Activated CD8-positive, alpha-beta memory T cell treated with anti-CD3 and anti-CD28 coated beads, Interleukin-2, amount 10 ng/mL, durations not matched to agents 7 days and 5 days (primary cell): ENCODE measurements around the gene SAG. TPM values are rescaled to one million over a fixed set of nuclear protein-coding genes. Genes with fewer than 3 reads are reported as not detected.
A peak's percentile ranks its signal among the peaks of the same experiment; 100 is the strongest.

Experiments
- ATAC-seq: fragments of 150-1000 bp; cut with Tn5 transposase; one replicate; pipeline ENCODE4 v1.10.0; 2021; ENCODE audit warnings: moderate library complexity
- CTCF ChIA-PET: fragments of 350-600 bp; sonication (Branson Sonifier 250); formaldehyde crosslinking; loops from one replicate; lab custom pipeline; 2021; ENCODE audit warnings: antibody characterized with exemption; lab: Charles Lee
- DNase-seq: peaks from one replicate; pipeline ENCODE4 v3.0.0-alpha.2; 2020
- H3K27ac Mint-ChIP-seq: one replicate; pipeline ENCODE4 v1.8.0; 2021; ENCODE audit warnings: mild to moderate bottlenecking, mixed read lengths
- H3K27me3 Mint-ChIP-seq: one replicate; pipeline ENCODE4 v1.8.0; 2021; ENCODE audit warnings: mixed read lengths
- H3K36me3 Mint-ChIP-seq: one replicate; pipeline ENCODE4 v1.8.0; 2021; ENCODE audit warnings: mild to moderate bottlenecking, mixed read lengths
- H3K4me1 Mint-ChIP-seq: one replicate; pipeline ENCODE4 v1.8.0; 2021; ENCODE audit warnings: mixed read lengths
- H3K4me3 Mint-ChIP-seq: one replicate; pipeline ENCODE4 v1.8.0; 2021; ENCODE audit warnings: mild to moderate bottlenecking, moderate library complexity, mixed read lengths
- H3K9me3 Mint-ChIP-seq: one replicate; pipeline ENCODE4 v1.8.0; 2022; ENCODE audit warnings: low read depth, mixed read lengths
- total RNA-seq, 2 experiments: library from RNA; stranded (reverse); gene quantifications; one replicate each; pipeline ENCODE4 v1.2.3, GENCODE V29; 2021

The SAG gene
- total RNA-seq, 2 experiments from 2014 or later = 0.09 to 0.23 TPM

DNA sequence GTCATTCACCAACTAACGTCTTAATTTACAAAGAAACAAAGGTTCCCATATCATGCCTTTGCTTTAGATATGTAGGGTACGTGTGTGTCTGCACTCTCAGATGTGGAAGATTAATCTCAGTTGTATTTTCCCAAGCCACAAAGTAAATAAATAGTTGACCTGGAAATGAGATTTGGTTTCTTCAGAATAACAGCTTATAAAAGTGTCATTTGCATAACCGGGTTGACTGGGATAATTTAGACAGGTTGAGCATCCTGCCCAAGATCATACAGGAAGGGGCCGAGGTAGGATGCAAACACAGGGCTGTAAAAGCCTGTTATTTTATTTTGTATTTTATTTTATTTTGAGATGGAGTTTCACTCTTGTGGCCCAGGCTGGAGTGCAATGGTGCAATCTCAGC lies 36.7 kb upstream of the SAG start:
- Mint-ChIP-seq H3K36me3 (peaks cover 84% of the 10 kb centered on the region), H3K4me1 (peaks cover 76% of the 10 kb centered on the region), H3K4me3 (peak overlapping the region; percentile 60), H3K9me3 (no peaks in the 10 kb centered on the region), H3K27ac (peak overlapping the region; percentile 98), H3K27me3 (no peaks in the 10 kb centered on the region)
- DNase-seq = no peak
- no peak for ATAC-seq
- CTCF ChIA-PET = interaction anchor here (0.6 to 1.8 kb wide), 12 partner anchors 14 to 217 kb away, joined by 3 to 8 read pairs (median 4); partner anchors contain the start of gene ATG16L1

DNA sequence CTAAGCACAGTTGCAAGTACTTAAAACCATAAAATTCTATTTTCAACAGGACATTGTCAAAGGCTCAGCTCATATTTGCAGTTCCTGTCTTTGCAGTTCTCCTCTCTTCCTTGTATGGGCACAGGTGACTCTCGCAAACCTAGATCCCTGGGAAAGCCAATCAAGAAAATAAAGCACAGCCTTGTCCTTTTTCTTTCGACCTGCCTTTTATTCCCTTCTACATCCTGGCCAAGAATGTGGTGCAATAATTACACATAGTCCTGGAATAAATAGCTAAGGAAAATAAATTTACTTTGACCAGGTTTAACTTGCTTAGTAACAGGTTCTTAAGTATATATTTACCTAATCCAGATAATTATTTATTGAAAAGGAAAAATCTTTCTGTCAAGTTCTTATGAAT lies 35.9 kb upstream of the SAG start:
- CTCF ChIA-PET = interaction anchor here (1.1 kb wide), 1 partner anchor 109 kb away, joined by 3 read pairs; no protein-coding TSS in a partner anchor
- Mint-ChIP-seq H3K4me1 (peaks cover 68% of the 10 kb centered on the region), H3K27me3 (no peaks in the 10 kb centered on the region), H3K27ac (peak overlapping the region; percentile 62), H3K4me3 (no peak overlapping the region), H3K9me3 (no peaks in the 10 kb centered on the region), H3K36me3 (peaks cover 80% of the 10 kb centered on the region)
- ATAC-seq (no peak), DNase-seq (no peak)

DNA sequence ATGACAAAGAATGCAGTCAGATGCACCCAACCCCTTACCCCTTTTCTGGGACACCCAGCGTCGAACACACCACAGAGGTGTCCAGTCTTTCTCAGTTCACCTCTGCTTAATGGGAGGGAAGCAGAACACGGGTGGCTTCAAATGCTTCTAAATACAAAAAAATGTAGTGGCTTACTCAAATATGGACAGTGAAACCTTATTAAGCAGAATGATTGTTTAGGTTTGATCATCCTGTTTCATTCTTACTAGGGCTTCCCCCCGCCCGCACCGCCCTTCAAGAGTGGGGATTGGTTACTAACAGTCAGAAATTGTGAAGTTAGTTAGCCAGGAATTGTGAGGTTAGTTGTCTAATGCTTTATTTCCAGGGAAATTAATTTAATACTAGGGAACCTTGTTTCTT lies 34.5 kb upstream of the SAG start:
- ATAC-seq = peak; percentile 32
- CTCF ChIA-PET = no interaction called here

GRCh38 chr2:233275223-233275622 lies 32.4 kb upstream of the SAG start:
- H3K9me3 Mint-ChIP-seq = no peaks in the 10 kb centered on the region
- H3K27me3 Mint-ChIP-seq = no peaks in the 10 kb centered on the region
- peaks cover 34% of the 10 kb centered on the region for H3K4me1 Mint-ChIP-seq
- CTCF ChIA-PET = interaction anchor here (1.5 kb wide), 1 partner anchor 129 kb away, joined by 3 read pairs; no protein-coding TSS in a partner anchor
- DNase-seq = no peak
- H3K27ac Mint-ChIP-seq = no peak overlapping the region
- peaks cover 73% of the 10 kb centered on the region for H3K36me3 Mint-ChIP-seq
- no peak for ATAC-seq
- H3K4me3 Mint-ChIP-seq = no peak overlapping the region

More for the DNA sequence above, 34.5 kb upstream of the SAG start:
- peak; percentile 68 for DNase-seq
- Mint-ChIP-seq H3K27me3 (no peaks in the 10 kb centered on the region), H3K4me3 (no peak overlapping the region), H3K36me3 (peaks cover 83% of the 10 kb centered on the region), H3K27ac (peak overlapping the region; percentile 79), H3K4me1 (peaks cover 54% of the 10 kb centered on the region), H3K9me3 (no peaks in the 10 kb centered on the region)

DNA sequence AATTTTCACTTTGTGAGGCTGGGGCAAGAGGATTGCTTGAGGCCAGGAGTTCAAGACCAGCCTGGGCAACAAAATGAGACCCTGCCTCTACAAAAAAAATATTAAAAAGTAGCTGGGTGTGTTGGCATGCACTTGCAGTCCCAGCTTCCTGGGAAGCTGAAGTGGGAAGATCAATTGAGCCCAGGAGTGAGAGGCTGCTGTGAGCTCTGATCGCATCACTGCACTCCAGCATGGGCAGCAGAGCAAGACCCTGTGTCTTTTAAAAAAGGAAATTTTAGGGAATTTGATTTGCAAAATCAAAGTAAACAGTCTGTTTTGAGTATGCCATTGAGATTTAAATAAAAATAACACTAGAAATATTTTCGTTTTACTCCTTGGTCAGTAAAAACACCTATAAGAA lies 28.7 kb upstream of the SAG start:
- CTCF ChIA-PET = interaction anchor here (0.6 to 1.2 kb wide), 2 partner anchors 32 to 552 kb away, joined by 3 read pairs; no protein-coding TSS in a partner anchor
- DNase-seq = no peak
- H3K27me3 Mint-ChIP-seq = no peaks in the 10 kb centered on the region
- no peak overlapping the region for H3K4me3 Mint-ChIP-seq
- H3K4me1 Mint-ChIP-seq = peaks cover 4% of the 10 kb centered on the region
- no peak overlapping the region for H3K27ac Mint-ChIP-seq
- H3K36me3 Mint-ChIP-seq = peaks cover 66% of the 10 kb centered on the region
- ATAC-seq = no peak
- H3K9me3 Mint-ChIP-seq = no peaks in the 10 kb centered on the region

- Mint-ChIP-seq H3K27me3 (no peaks in the 10 kb centered on the region), H3K27ac (no peak overlapping the region), H3K4me1 (peaks cover 3% of the 10 kb centered on the region), H3K4me3 (no peak overlapping the region), H3K36me3 (peaks cover 60% of the 10 kb centered on the region), H3K9me3 (no peaks in the 10 kb centered on the region)
- DNase-seq = no peak
- no peak for ATAC-seq
- CTCF ChIA-PET = interaction anchor here (1.8 kb wide), 1 partner anchor 163 kb away, joined by 4 read pairs; no protein-coding TSS in a partner anchor
Measured at GRCh38 chr2:233280114-233280693, 27.4 kb upstream of the SAG start.

DNA sequence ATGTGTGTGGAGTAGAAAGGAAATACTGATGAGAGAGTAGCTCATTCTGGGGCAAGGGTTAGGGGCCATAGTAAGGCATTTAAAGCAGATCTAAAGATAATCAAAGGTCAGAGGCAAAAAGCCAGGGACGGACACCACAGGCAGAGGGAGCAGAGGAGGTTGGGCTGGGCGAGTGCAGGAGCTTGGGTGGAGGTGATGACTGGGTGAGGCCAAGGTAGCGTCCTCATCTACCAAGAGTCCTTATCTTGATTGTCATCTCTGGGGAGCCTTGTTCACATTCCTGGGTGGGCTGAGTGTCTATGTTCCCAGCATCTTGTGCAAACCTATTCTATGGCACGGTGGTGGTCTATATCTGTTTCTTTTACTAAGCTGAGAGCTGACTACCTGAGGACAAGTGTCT lies 26.1 kb upstream of the SAG start:
- no peak for ATAC-seq
- Mint-ChIP-seq H3K4me3 (no peak overlapping the region), H3K27ac (peak overlapping the region; percentile 50), H3K36me3 (peaks cover 58% of the 10 kb centered on the region), H3K9me3 (no peaks in the 10 kb centered on the region), H3K27me3 (no peaks in the 10 kb centered on the region), H3K4me1 (peaks cover 3% of the 10 kb centered on the region)
- CTCF ChIA-PET = interaction anchor here (1.8 kb wide), 1 partner anchor 162 kb away, joined by 4 read pairs; no protein-coding TSS in a partner anchor
- no peak for DNase-seq

DNA sequence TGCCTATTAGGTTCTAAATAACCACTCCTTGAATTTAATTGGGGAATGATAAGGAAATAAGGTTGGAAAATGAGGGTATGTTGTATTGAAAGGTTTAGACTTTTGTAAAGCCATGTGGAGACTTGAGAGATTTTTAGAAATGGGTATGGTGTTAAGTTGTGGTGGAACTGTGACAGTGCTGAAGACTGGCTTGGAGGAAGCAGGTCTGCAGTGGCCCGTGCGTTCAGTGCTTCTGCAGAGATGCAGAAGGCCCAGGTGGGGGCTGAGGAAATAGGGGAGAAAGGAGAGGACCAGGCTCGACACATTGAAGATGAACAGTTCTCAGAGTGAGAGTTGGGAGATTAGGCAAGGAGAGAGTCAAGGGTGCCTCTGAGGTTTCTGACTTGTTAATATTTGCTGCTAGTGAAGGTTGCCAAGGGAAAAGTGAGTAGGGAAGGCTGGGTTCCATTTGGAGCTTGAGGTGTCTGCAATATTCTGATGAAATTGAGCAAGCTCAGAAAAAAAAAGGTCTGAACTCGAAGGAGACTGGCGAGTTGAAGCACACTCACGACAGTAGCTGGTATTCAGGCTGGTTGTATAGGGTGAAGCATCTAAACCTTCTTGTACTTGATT lies 25.5 kb upstream of the SAG start:
- DNase-seq = no peak
- ATAC-seq = no peak
- Mint-ChIP-seq H3K36me3 (peaks cover 62% of the 10 kb centered on the region), H3K4me3 (no peak overlapping the region), H3K4me1 (peaks cover 3% of the 10 kb centered on the region), H3K9me3 (no peaks in the 10 kb centered on the region), H3K27ac (peak overlapping the region; percentile 50), H3K27me3 (no peaks in the 10 kb centered on the region)
- CTCF ChIA-PET = interaction anchor here (1.8 kb wide), 1 partner anchor 161 kb away, joined by 4 read pairs; no protein-coding TSS in a partner anchor

GRCh38 chr2:233285921-233286320 lies 21.7 kb upstream of the SAG start:
- Mint-ChIP-seq H3K9me3 (no peaks in the 10 kb centered on the region), H3K27ac (no peak overlapping the region), H3K27me3 (no peaks in the 10 kb centered on the region), H3K4me1 (peaks cover 3% of the 10 kb centered on the region), H3K4me3 (no peak overlapping the region), H3K36me3 (peaks cover 62% of the 10 kb centered on the region)
- ATAC-seq = no peak
- no peak for DNase-seq
- CTCF ChIA-PET = no interaction called here

GRCh38 chr2:233287871-233288270 lies 19.7 kb upstream of the SAG start:
- no peaks in the 10 kb centered on the region for H3K9me3 Mint-ChIP-seq
- no peak for ATAC-seq

GRCh38 chr2:233288663-233289062 lies 19.0 kb upstream of the SAG start:
- no peak for ATAC-seq
- H3K36me3 Mint-ChIP-seq = peaks cover 64% of the 10 kb centered on the region
- no peaks in the 10 kb centered on the region for H3K4me1 Mint-ChIP-seq
- no peak overlapping the region for H3K27ac Mint-ChIP-seq
- DNase-seq = no peak
- H3K9me3 Mint-ChIP-seq = no peaks in the 10 kb centered on the region
- H3K27me3 Mint-ChIP-seq = no peaks in the 10 kb centered on the region
- CTCF ChIA-PET = interaction anchor here (1.4 kb wide), 1 partner anchor 155 kb away, joined by 3 read pairs; no protein-coding TSS in a partner anchor
- no peak overlapping the region for H3K4me3 Mint-ChIP-seq

More at GRCh38 chr2:233287871-233288270, 19.7 kb upstream of the SAG start:
- H3K27me3 Mint-ChIP-seq = no peaks in the 10 kb centered on the region
- H3K36me3 Mint-ChIP-seq = peaks cover 61% of the 10 kb centered on the region
- no peaks in the 10 kb centered on the region for H3K4me1 Mint-ChIP-seq
- no peak for DNase-seq
- no peak overlapping the region for H3K4me3 Mint-ChIP-seq
- CTCF ChIA-PET = interaction anchor here (1.4 kb wide), 2 partner anchors 19 to 156 kb away, joined by 3 read pairs; no protein-coding TSS in a partner anchor
- H3K27ac Mint-ChIP-seq = peak overlapping the region; percentile 4

DNA sequence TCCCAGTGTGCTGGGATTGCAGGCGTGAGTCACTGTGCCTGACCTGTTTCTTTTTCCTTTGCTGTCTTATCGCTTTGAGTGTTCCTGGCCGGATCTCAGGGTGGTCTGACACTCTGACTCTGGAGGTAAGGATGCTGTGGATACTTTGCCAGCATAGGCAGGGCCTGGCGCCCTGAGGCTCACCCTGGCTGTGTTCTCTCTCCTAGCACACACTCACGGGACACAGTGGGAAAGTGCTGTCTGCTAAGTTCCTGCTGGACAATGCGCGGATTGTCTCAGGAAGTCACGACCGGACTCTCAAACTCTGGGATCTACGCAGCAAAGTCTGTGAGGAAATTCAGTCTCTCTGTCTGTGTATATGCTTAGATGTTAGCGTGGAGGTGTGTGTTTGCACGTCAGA lies 18.0 kb upstream of the SAG start:
- H3K4me1 Mint-ChIP-seq = no peaks in the 10 kb centered on the region
- H3K27ac Mint-ChIP-seq = no peak overlapping the region
- no peak overlapping the region for H3K4me3 Mint-ChIP-seq
- ATAC-seq (no peak), DNase-seq (no peak)
- H3K36me3 Mint-ChIP-seq = peaks cover 68% of the 10 kb centered on the region
- H3K27me3 Mint-ChIP-seq = no peaks in the 10 kb centered on the region
- H3K9me3 Mint-ChIP-seq = no peaks in the 10 kb centered on the region
- CTCF ChIA-PET = no interaction called here

GRCh38 chr2:233290051-233290845 lies 17.4 kb upstream of the SAG start:
- Mint-ChIP-seq H3K27me3 (no peaks in the 10 kb centered on the region), H3K9me3 (no peaks in the 10 kb centered on the region), H3K4me3 (no peak overlapping the region), H3K27ac (no peak overlapping the region), H3K4me1 (no peaks in the 10 kb centered on the region), H3K36me3 (peaks cover 68% of the 10 kb centered on the region)
- ATAC-seq (no peak), DNase-seq (no peak)
- CTCF ChIA-PET = no interaction called here
